HEK293T (cell line): ENCODE measurements around the gene GRIA2.

Source experiments
- ARNT ChIP-seq: fragments of 450-650 bp; IDR thresholded peaks from 2 replicates; pipeline ENCODE4 v1.6.1; 2017; ENCODE audit warnings: mild to moderate bottlenecking
- BHLHE40 ChIP-seq: fragments of 450-650 bp; IDR thresholded peaks from 2 replicates; pipeline ENCODE4 v1.6.1; 2016; ENCODE audit warnings: mild to moderate bottlenecking, moderate library complexity, borderline replicate concordance
- FOXA1 ChIP-seq: fragments of 450-650 bp; IDR thresholded peaks from 2 replicates; pipeline ENCODE4 v1.6.1; 2016; ENCODE audit warnings: mild to moderate bottlenecking
- FOXK2 ChIP-seq: fragments of 450-650 bp; IDR thresholded peaks from 2 replicates; pipeline ENCODE4 v1.6.1; 2016; ENCODE audit warnings: mild to moderate bottlenecking
- FOXM1 ChIP-seq: fragments of 450-650 bp; IDR thresholded peaks from 2 replicates; pipeline ENCODE4 v1.6.1; 2017; ENCODE audit warnings: mild to moderate bottlenecking, borderline replicate concordance
- HDGF ChIP-seq: fragments of 450-650 bp; IDR thresholded peaks from 2 replicates; pipeline ENCODE4 v1.6.1; 2017; ENCODE audit warnings: antibody characterized with exemption, borderline replicate concordance
- L3MBTL2 ChIP-seq: fragments of 450-650 bp; conservative IDR thresholded peaks from 2 replicates; pipeline ENCODE4 v1.6.1; 2016; ENCODE audit warnings: mild to moderate bottlenecking
- NFRKB ChIP-seq: fragments of 450-650 bp; IDR thresholded peaks from 2 replicates; pipeline ENCODE4 v1.6.1; 2016; ENCODE audit warnings: mild to moderate bottlenecking, moderate library complexity
- SP1 ChIP-seq: fragments of 450-650 bp; IDR thresholded peaks from 2 replicates; pipeline ENCODE4 v1.6.1; 2017
- SUZ12 ChIP-seq: fragments of 450-650 bp; IDR thresholded peaks from 2 replicates; pipeline ENCODE4 v1.6.1; 2016; ENCODE audit warnings: mild to moderate bottlenecking
- TARDBP ChIP-seq: fragments of 450-650 bp; IDR thresholded peaks from 2 replicates; pipeline ENCODE4 v1.6.1; 2016
- ZNF384 ChIP-seq: fragments of 450-650 bp; IDR thresholded peaks from 2 replicates; pipeline ENCODE4 v1.6.1; 2016
- TF ChIP-seq, protein P1 (sequence below): fragments of 450-650 bp; IDR thresholded peaks from 2 replicates; pipeline ENCODE4 v1.6.1; 2016

DNA sequence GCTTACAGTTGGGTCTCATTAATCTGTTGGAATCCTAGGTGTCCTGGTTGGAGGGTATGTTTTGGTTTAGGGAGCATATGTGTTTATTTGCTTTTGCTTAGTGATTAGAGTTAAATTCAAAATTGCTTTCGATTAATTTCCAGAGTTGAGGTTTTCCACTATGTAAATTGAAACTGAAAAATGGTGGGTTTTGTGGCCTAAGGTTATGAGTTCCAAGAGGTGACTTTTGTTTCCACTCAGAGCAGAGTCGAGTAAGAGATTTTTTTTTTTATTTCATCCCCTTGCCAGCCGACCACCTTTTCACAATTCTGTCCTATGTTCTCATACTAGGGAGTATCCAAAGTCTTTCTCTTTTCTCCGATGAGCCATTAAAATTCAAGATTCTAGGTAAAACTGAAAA lies 66.9 kb downstream of the GRIA2 start:
- TF ChIP-seq TARDBP (no peak), ARNT (no peak), FOXA1 (no peak), ZNF384 (no peak), SP1 (no peak), FOXM1 (no peak), FOXK2 (no peak), L3MBTL2 (no peak), BHLHE40 (no peak), SUZ12 (no peak), HDGF (no peak), NFRKB (no peak)
- TF ChIP-seq, protein P1, sequence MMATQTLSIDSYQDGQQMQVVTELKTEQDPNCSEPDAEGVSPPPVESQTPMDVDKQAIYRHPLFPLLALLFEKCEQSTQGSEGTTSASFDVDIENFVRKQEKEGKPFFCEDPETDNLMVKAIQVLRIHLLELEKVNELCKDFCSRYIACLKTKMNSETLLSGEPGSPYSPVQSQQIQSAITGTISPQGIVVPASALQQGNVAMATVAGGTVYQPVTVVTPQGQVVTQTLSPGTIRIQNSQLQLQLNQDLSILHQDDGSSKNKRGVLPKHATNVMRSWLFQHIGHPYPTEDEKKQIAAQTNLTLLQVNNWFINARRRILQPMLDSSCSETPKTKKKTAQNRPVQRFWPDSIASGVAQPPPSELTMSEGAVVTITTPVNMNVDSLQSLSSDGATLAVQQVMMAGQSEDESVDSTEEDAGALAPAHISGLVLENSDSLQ, result no peak
